Cardiac septum (tissue), 1 donor: ENCODE measurements around the gene EGFLAM. TPM values are rescaled to one million over a fixed set of nuclear protein-coding genes. Genes with fewer than 3 reads are reported as not detected.

Experiments used
- DNase-seq: peaks from one replicate; pipeline ENCODE4 v3.0.0-alpha.2; 2020; ENCODE audit warnings: low spot score
- intact Hi-C: fragments of 100-400 bp; cut with DNase I; formaldehyde crosslinking; loops from one replicate; pipeline ENCODE4 v1.14.0; 2022
- total RNA-seq: library from RNA; stranded (reverse); fragmentation: NEBNext Ultra II Directional; extraction: Animal tissue kit (Norgen Biotek cat#: 25700); gene quantifications from one replicate; pipeline ENCODE4 v1.2.1, GENCODE V29; 2021
- donor health status: DM: no; HTN: no; CAD: no.

Gene EGFLAM
- total RNA-seq, 1 donor from 2014 or later, result 6.3 TPM

DNA sequence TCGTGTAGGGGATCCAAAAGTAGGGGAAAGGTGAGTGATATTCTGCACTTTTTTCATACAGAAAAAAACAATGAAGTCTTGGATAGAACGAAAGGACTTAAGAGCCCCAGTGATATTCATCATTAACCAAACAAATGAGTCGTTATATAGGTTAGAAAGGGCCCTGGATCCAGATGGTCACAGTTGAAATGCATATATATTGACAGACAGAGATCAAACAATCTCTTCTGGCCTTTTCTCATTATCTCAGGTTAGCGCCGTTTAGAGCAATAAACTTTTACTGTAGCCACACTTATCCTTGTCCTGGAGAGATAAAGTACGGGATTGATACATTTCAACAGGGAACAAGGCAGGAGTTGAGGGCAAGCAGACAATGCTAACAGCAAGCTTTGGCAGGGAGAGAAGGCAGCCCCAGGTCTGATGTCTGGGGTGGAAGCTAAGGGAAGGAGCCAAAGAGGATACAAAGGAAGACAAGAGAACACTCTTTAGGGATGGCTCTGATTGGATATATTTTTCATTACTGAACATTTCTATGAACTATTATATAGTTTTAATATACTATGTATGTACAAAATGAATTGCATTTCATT is 221.1 kb downstream of the EGFLAM start:
- no peak for DNase-seq
- intact Hi-C loops, result no loop called here

DNA sequence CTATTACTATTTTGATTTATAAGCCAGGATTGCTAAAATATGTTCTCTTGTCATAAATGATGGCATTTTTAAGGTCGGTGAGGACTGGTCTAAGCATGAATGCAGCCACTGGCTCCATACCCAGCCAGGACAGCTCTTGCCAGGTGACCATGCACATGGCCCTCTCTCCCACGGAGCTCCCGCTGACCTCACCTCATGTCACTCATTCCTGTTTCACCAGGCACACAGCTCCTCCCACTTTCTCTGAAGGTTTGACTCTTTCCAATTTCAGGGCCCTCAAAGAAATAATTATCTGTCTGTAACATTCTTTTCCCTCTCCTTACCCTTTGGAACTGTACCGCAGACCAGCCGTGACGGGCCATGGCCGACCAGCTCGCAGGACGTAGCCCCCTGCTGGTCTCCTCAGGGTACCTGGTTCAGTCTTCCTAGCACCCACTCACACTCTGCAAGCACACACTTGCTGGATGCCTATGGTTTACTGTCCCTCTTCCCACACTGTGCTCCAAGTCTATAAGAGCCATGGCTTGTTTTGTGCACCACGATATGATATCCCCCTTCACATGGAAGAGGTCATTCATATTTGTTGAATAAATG is 225.5 kb downstream of the EGFLAM start:
- no peak for DNase-seq
- intact Hi-C loops, result no loop called here

DNA sequence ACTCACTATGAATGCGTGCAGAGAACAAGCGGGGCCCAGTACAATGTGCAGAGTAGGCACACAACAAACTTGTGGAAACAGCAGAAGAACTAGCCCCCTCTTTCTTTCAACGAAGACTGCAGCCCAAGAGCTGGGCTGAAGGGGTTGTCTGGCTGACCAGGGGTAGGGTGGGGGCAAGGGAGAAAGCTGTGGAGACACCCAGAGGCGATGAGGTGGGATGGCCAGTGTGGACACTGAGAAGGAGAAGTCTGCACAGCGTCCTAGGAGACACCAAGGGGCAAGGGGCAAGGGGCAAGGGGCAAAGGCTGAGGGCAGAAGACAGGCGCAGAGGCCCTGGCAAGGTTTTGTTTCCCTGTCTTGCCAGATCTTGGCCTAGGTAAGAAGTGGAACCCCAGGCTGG is 235.8 kb downstream of the EGFLAM start:
- DNase-seq, result no peak

DNA sequence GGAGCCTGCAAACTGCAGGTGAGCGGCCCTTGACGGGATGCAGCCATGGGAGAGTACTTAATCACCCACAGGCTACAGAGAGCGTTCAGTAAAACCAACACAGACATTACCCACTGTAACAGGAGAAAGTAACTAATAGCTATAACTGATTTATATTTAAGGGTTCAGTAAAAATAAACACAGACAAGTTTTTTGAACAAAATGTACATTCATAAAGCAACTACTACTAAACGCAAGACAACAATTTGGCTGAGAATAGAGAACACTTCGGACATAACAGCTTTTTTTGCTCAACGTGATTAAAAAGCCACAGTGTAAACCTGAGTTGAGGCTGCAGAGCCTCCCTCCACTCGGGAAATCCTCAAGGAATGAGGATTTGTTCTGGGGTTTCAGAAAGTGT is 236.4 kb downstream of the EGFLAM start:
- intact Hi-C loops, result no loop called here
- DNase-seq, result no peak

More for the DNA sequence above, 235.8 kb downstream of the EGFLAM start:
- intact Hi-C loops, result no loop called here

DNA sequence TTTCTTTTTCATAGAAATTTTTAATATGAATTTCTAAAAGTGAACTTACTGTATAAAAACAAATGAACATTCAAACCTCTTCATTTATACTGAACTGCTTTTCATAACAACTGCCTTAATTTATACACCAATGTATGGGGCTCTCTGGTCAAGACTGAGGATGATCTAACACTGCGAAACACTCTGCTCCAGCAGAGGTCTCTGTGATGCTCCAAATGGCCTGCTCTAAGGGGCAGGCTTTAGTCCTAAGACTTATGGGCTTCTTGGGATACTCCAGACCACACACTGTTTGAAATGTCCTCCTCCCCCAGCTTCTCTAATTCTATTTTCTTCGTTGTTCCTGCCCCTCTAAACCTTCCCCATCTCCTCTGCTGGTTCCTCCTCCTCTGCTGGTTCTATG is 239.6 kb downstream of the EGFLAM start:
- intact Hi-C loops, result no loop called here
- DNase-seq, result no peak

DNA sequence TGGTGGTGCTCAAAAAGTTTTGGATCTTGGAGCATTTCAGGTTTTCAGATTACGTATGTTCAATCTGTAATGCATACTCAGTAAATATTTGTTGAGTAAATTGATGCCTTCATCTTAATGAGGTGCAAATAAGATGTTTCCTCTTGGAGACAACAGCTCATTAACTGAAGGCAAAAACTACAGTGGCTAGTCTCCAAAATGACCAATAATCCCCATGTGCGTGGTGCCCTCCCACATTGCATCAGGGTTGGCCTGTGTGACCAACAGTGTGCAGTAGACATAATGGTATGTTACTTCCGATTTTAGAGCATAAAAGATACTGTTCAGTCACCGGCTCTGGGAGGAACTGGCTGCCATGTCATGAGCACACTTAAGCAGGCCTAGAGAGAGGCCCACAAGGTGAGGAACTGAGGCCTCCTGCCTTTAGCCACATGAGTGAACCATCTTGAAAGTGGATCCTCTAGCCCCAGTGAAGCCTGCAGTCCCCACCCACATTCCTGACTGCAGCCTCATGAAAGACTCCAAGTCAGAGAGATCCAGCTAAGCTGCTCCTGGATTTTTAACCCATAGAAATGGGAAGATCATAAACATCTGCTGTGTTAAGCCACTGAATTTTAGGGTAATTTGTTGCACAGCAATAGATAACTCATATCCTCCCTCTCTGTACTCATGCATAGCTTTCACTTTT is 242.4 kb downstream of the EGFLAM start:
- intact Hi-C loops, result no loop called here
- DNase-seq, result no peak

DNA sequence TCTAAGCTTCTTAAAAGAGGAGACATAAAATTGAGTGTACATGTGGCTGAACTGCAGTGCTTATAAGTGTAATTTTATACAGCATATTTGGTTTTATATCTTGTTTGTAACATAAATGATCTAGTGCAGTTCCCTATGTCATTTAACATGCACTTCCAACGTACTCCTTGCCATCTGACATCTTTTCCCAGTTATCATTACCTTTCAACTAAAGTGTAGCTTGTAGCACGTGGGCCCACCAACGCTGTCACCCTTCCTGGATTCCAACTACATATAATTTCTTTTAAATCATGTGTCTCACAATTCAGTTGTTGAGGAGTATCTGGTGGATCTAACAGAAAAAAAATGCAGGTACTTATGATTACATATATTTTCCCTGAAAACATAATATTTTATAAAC is 247.9 kb downstream of the EGFLAM start:
- no peak for DNase-seq
- intact Hi-C loops, result no loop called here

DNA sequence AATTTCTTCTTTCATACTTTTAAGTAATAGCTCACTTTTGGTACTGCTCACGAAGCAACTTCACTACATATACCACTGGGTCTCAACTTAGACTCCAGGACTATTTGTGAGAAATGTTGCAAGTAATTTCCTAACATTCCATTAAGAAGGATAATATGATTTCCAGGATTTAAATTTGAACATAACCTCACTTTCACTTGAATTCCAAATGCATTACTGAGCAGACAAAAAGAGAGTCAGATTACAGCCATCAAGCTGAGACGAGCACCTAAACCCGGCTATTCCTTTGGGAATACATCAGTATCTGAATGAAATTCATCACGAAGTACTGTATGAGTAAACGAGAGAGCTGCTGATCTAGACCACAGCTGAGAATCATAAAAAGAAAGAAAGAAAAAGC is 250.8 kb downstream of the EGFLAM start:
- DNase-seq, result no peak
- intact Hi-C loops, result no loop called here
